ENCODE results near the gene PTPRE. TPM values are rescaled to one million over a fixed set of nuclear protein-coding genes. Genes with fewer than 3 reads are reported as not detected.
A peak's percentile ranks its signal among the peaks of the same experiment; 100 is the strongest.

Gene PTPRE
- total RNA-seq, 2 experiments from 2014 or later: 19.9 to 22.3 TPM

- peaks cover 11% of the 10 kb centered on the region for H3K4me1 Mint-ChIP-seq (ENCODE audit: low read depth)
- DNase-seq (no peak), ATAC-seq (no peak)
- H3K36me3 Mint-ChIP-seq (ENCODE audit: low read depth): no peaks in the 10 kb centered on the region
- ChIA-PET CTCF (interaction anchor here (1.0 to 2.9 kb wide), 2 partner anchors 29 kb away, joined by 5 to 8 read pairs; no protein-coding TSS in a partner anchor), POLR2A (interaction anchor here (1.3 kb wide), 1 partner anchor 11 kb away, joined by 3 read pairs; no protein-coding TSS in a partner anchor)
- H3K4me3 Mint-ChIP-seq: no peak overlapping the region
- H3K9me3 Mint-ChIP-seq: no peaks in the 10 kb centered on the region
- intact Hi-C loops (cut with micrococcal nuclease): no loop called here
- no peak for TF ChIP-seq CTCF (IDR thresholded peaks at IDR 0.05)
- H3K27me3 Mint-ChIP-seq: no peaks in the 10 kb centered on the region
- no peak overlapping the region for H3K27ac Mint-ChIP-seq
Measured at GRCh38 chr10:128040681-128041080, 133.8 kb downstream of the PTPRE start.

- no peak for TF ChIP-seq CTCF (IDR thresholded peaks at IDR 0.05)
- no peak overlapping the region for H3K4me3 Mint-ChIP-seq
- no peaks in the 10 kb centered on the region for H3K9me3 Mint-ChIP-seq
- H3K27ac Mint-ChIP-seq: no peak overlapping the region
- H3K36me3 Mint-ChIP-seq (ENCODE audit: low read depth): no peaks in the 10 kb centered on the region
- peaks cover 11% of the 10 kb centered on the region for H3K4me1 Mint-ChIP-seq (ENCODE audit: low read depth)
- no peaks in the 10 kb centered on the region for H3K27me3 Mint-ChIP-seq
- peak; percentile 24 for DNase-seq
- POLR2A ChIA-PET: interaction anchor here (0.7 kb wide), 1 partner anchor 47 kb away, joined by 3 read pairs; no protein-coding TSS in a partner anchor
- CTCF ChIA-PET: interaction anchor here (0.9 to 2.9 kb wide), 2 partner anchors 27 to 36 kb away, joined by 3 to 8 read pairs; no protein-coding TSS in a partner anchor
- ATAC-seq: no peak
- intact Hi-C loops (cut with micrococcal nuclease): no loop called here
Measured at GRCh38 chr10:128042131-128042610, 135.3 kb downstream of the PTPRE start.

GRCh38 chr10:128043259-128044045, 136.5 kb downstream of the PTPRE start:
- DNase-seq (no peak), ATAC-seq (no peak)
- Mint-ChIP-seq H3K27me3 (no peaks in the 10 kb centered on the region), H3K4me3 (no peak overlapping the region), H3K27ac (no peak overlapping the region), H3K4me1 (ENCODE audit: low read depth) (peaks cover 14% of the 10 kb centered on the region), H3K36me3 (ENCODE audit: low read depth) (peaks cover 9% of the 10 kb centered on the region), H3K9me3 (no peaks in the 10 kb centered on the region)
- CTCF ChIA-PET: interaction anchor here (0.7 to 6.8 kb wide), 4 partner anchors 8 to 31 kb away, joined by 3 to 101 read pairs (median 9); no protein-coding TSS in a partner anchor
- no peak for TF ChIP-seq CTCF (IDR thresholded peaks at IDR 0.05)
- intact Hi-C loops (cut with micrococcal nuclease): no loop called here
- POLR2A ChIA-PET: interaction anchor here (7.2 kb wide), 1 partner anchor 18 kb away, joined by 133 read pairs; no protein-coding TSS in a partner anchor

- Mint-ChIP-seq H3K4me1 (ENCODE audit: low read depth) (peaks cover 19% of the 10 kb centered on the region), H3K4me3 (no peak overlapping the region), H3K9me3 (no peaks in the 10 kb centered on the region), H3K36me3 (ENCODE audit: low read depth) (peaks cover 13% of the 10 kb centered on the region), H3K27ac (no peak overlapping the region), H3K27me3 (no peaks in the 10 kb centered on the region)
- intact Hi-C loops (cut with micrococcal nuclease): no loop called here
- DNase-seq: no peak
- CTCF ChIA-PET: interaction anchor here (0.8 to 6.8 kb wide), 3 partner anchors 9 to 137 kb away, joined by 3 to 101 read pairs (median 14); partner anchors contain the start of gene PTPRE
- no peak for TF ChIP-seq CTCF (IDR thresholded peaks at IDR 0.05)
- POLR2A ChIA-PET: interaction anchor here (7.2 kb wide), 1 partner anchor 17 kb away, joined by 133 read pairs; no protein-coding TSS in a partner anchor
- ATAC-seq: no peak
Measured at GRCh38 chr10:128044186-128044585, 137.3 kb downstream of the PTPRE start.

Measured in activated CD8-positive, alpha-beta T cell treated with anti-CD3 and anti-CD28 coated beads for 36 hours (primary cell).